HepG2 (cell line): ENCODE measurements around the gene CDH11. TPM values are rescaled to one million over a fixed set of nuclear protein-coding genes. Genes with fewer than 3 reads are reported as not detected.

Experiments
- ATAC-seq: fragments of 200-7000 bp; cut with Tn5 transposase; 3 replicates; pipeline ENCODE4 v1.9.1; 2020; ENCODE audit warnings: mild to moderate bottlenecking, moderate library complexity
- BruUV-seq: library from RNA; stranded (reverse); fragments of 400-500 nt; replicated peaks from 2 replicates; lab custom pipeline; 2021; lab: Mats Ljungman, UMichigan
- CTCF ChIA-PET: fragments of 300-600 bp; formaldehyde crosslinking; extraction: SDS; loops from one replicate; lab custom pipeline; 2021; ENCODE audit warnings: low total read pairs, inconsistent platforms, low intra/inter-chr PET ratio; lab: Yijun Ruan, JAX
- POLR2A ChIA-PET: fragments of 350-600 bp; sonication (Branson Sonifier 250); formaldehyde crosslinking; loops from one replicate; lab custom pipeline; 2020; ENCODE audit warnings: antibody characterized with exemption, inconsistent platforms; lab: Yijun Ruan, JAX
- DNase-seq: peaks from one replicate; pipeline ENCODE4 v3.0.0-alpha.2; 2015; ENCODE audit warnings: low spot score
- FAIRE-seq: peaks from 3 replicates; lab custom pipeline; 2011; peaks lifted over from hg19 to GRCh38; lab: Jason Lieb, UNC
- H2AFZ ChIP-seq: one replicate; pipeline ENCODE4 v1.6.1; 2011; ENCODE audit warnings: low read length, inconsistent platforms
- H3K27ac ChIP-seq: fragments of 300-600 bp; 3 replicates; pipeline ENCODE4 v1.8.0; 2011; ENCODE audit warnings: mixed run types, mild to moderate bottlenecking, mixed read lengths, low read length, inconsistent platforms; ENCODE audit not compliant: insufficient read depth; ENCODE audit errors: extremely low read length
- H3K27me3 ChIP-seq, 2 experiments: fragments of 200-600 bp in 1 of 2; 2 replicates in 1 of 2; 3 replicates in 1 of 2; pipeline versions ENCODE4 v1.6.0 to v1.8.0; 2011; ENCODE audit warnings: low read length in 2 of 2, mild to moderate bottlenecking in 2 of 2, moderate library complexity in 2 of 2, inconsistent platforms in 1 of 2; ENCODE audit not compliant: insufficient read depth in 2 of 2, control insufficient read depth in 1 of 2
- H3K36me3 ChIP-seq, 2 experiments: fragments of 200-600 bp in 1 of 2; replicated peaks in 1 of 2; 2 replicates in 1 of 2; 3 replicates in 1 of 2; pipeline versions ENCODE4 v1.5.1 to v1.8.0; 2011; ENCODE audit warnings: low read length in 2 of 2, inconsistent platforms in 1 of 2; ENCODE audit not compliant: insufficient read depth in 2 of 2, control insufficient read depth in 1 of 2
- H3K4me1 ChIP-seq: 2 replicates; pipeline ENCODE4 v1.5.1; 2012; ENCODE audit warnings: low read length, inconsistent platforms; ENCODE audit not compliant: insufficient read depth
- H3K4me2 ChIP-seq: 2 replicates; pipeline ENCODE4 v1.6.0; 2011; ENCODE audit warnings: low read depth, low read length, inconsistent platforms
- H3K4me3 ChIP-seq, 3 experiments: fragments of 200-600 bp in 1 of 3; sonication (generic), shearing (Covaris generic) in 1 of 3; replicated peaks in 1 of 3; 2 replicates each; pipeline ENCODE4 v1.5.1; 2011 to 2016; ENCODE audit warnings: low read length in 3 of 3, inconsistent platforms in 2 of 3, low read depth in 2 of 3, mild to moderate bottlenecking in 2 of 3, control low read depth in 1 of 3, mixed read lengths in 1 of 3; ENCODE audit not compliant: insufficient read depth in 1 of 3
- H3K79me2 ChIP-seq: one replicate; pipeline ENCODE4 v1.6.1; 2011; ENCODE audit warnings: low read length, inconsistent platforms; ENCODE audit not compliant: insufficient read depth
- H3K9ac ChIP-seq: 2 replicates; pipeline ENCODE4 v1.6.0; 2011; ENCODE audit warnings: mild to moderate bottlenecking, low read depth, low read length, inconsistent platforms; ENCODE audit not compliant: insufficient read depth
- H3K9me3 ChIP-seq: 2 replicates; pipeline ENCODE4 v1.5.1; 2012; ENCODE audit warnings: mild to moderate bottlenecking, low read length
- H4K20me1 ChIP-seq: 2 replicates; pipeline ENCODE4 v1.6.0; 2011; ENCODE audit warnings: inconsistent platforms, mild to moderate bottlenecking, low read length, moderate library complexity; ENCODE audit not compliant: insufficient read depth
- CEBPB ChIP-seq: IDR thresholded peaks from 2 replicates; pipeline ENCODE4 v1.6.1; 2011; ENCODE audit warnings: low read depth, low read length, improper control_type of control experiment, borderline replicate concordance
- CREB1 ChIP-seq, 2 experiments: fragments of 450-650 bp in 1 of 2; IDR thresholded peaks; 2 replicates each; pipeline ENCODE4 v1.6.1; 2016 to 2017; ENCODE audit warnings: control low read depth in 1 of 2, mild to moderate bottlenecking in 1 of 2, missing compliant biosample characterization in 1 of 2, missing genetic modification characterization in 1 of 2
- WGBS: methylation state at CpG from one replicate; pipeline ENCODE4 v1.1.6; 2017; ENCODE audit warnings: low lambda C conversion rate; 5-methylcytosine and 5-hydroxymethylcytosine counted together
- in situ Hi-C: cut with HindIII; loops from 2 replicates; pipeline ENCODE4 v1.10.0; 2017; ENCODE audit warnings: low pct_unique_long_range_greater_than_20kb; ENCODE audit not compliant: extremely low pct_ligation_motif_present
- intact Hi-C: fragments of 100-400 bp; cut with micrococcal nuclease; formaldehyde crosslinking; loops from one replicate; pipeline ENCODE4 v1.10.0; 2022; ENCODE audit not compliant: unreplicated experiment
- polyA plus RNA-seq, 8 experiments: library from polyadenylated mRNA; depleted of rRNA in 3 of 8; stranded (reverse) in 7 of 8; unstranded in 1 of 8; fragments of >200 nt; fragmentation: Illumina TruSeq in 4 of 8; extraction: Trizol in 4 of 8; gene quantifications; 2 replicates each; pipeline versions ENCODE4 v1.2.1 to v1.2.3, GENCODE V29; 2011 to 2016; ENCODE audit warnings: low read depth in 4 of 8, missing spikeins in 1 of 8, mixed read lengths in 1 of 8; ENCODE audit not compliant: insufficient read depth in 1 of 8
- total RNA-seq, 5 experiments: library from RNA; depleted of rRNA; stranded (reverse); fragments of >200 nt; fragmentation: Illumina TruSeq; extraction: Trizol; gene quantifications; 2 replicates each; pipeline ENCODE4 v1.2.3, GENCODE V29; 2016; ENCODE audit warnings: low read depth in 1 of 5
- TF ChIP-seq, protein P1 (sequence below): IDR thresholded peaks from 2 replicates; pipeline ENCODE4 v1.6.1; 2012; ENCODE audit warnings: low read length, improper control_type of control experiment
- TF ChIP-seq, protein P2 (sequence below): conservative IDR thresholded peaks from 2 replicates; pipeline ENCODE4 v1.6.1; 2018; ENCODE audit warnings: missing genetic modification reagents

Gene CDH11
- total and polyA plus RNA-seq, 2 of the 13 experiments (the other 11 are each of a cell fraction or from before 2014, with no cell fraction given): not detected

DNA sequence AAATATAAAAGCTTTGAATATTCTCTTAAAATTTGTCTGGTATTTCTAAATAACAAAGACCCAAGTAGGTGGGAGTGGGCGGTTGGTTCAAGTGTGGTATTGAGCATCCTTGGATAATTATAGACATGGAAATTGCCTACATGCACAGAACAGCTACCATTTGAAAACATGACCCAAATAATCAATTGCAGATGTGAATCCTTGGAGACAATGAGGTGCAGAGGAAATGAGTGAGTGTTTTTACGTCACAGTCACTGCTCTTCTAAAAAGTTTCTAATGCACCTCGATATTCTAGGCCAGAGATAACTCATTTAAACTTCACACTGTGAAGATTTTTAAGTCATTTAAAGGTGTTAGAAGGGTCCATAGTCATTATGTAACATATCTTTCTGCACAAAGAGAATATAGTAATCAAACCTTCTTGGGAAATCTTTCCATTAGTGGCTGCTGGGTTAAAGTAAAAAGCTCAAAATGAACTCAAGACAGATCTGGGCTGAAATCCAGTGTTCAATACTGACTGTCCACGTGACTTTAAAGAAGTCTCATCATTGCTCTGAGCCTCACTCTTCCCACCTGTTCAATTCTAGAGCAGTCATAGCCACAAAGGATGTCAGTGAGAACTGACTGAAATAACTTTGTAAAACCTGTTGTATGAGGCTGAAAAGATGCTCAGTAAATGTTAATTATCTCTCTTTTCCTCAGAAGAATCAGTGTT, 144.5 kb downstream of the CDH11 start:
- H3K4me1 ChIP-seq: no peaks in the 10 kb centered on the region
- no peaks in the 10 kb centered on the region for H3K79me2 ChIP-seq
- ATAC-seq (no peak), FAIRE-seq (no peak), DNase-seq (no peak)
- in situ Hi-C loops (no loop called here), intact Hi-C loops (no loop called here)
- no peaks in the 10 kb centered on the region for H3K36me3 ChIP-seq
- H3K27me3 ChIP-seq: no peaks in the 10 kb centered on the region
- CTCF ChIA-PET: no interaction called here
- 2% methylated on average over 4 of the region's 4 CpGs for WGBS
- no TSS peak for BruUV-seq
- H4K20me1 ChIP-seq: no peaks in the 10 kb centered on the region
- H3K4me2 ChIP-seq: no peak overlapping the region
- H3K9ac ChIP-seq: no peak overlapping the region
- H3K9me3 ChIP-seq: peaks cover 12% of the 10 kb centered on the region; the same call in 1 of the 2 replicates
- H2AFZ ChIP-seq: no peak overlapping the region
- no peak overlapping the region for H3K4me3 ChIP-seq
- POLR2A ChIA-PET: no interaction called here
- TF ChIP-seq, protein P1, sequence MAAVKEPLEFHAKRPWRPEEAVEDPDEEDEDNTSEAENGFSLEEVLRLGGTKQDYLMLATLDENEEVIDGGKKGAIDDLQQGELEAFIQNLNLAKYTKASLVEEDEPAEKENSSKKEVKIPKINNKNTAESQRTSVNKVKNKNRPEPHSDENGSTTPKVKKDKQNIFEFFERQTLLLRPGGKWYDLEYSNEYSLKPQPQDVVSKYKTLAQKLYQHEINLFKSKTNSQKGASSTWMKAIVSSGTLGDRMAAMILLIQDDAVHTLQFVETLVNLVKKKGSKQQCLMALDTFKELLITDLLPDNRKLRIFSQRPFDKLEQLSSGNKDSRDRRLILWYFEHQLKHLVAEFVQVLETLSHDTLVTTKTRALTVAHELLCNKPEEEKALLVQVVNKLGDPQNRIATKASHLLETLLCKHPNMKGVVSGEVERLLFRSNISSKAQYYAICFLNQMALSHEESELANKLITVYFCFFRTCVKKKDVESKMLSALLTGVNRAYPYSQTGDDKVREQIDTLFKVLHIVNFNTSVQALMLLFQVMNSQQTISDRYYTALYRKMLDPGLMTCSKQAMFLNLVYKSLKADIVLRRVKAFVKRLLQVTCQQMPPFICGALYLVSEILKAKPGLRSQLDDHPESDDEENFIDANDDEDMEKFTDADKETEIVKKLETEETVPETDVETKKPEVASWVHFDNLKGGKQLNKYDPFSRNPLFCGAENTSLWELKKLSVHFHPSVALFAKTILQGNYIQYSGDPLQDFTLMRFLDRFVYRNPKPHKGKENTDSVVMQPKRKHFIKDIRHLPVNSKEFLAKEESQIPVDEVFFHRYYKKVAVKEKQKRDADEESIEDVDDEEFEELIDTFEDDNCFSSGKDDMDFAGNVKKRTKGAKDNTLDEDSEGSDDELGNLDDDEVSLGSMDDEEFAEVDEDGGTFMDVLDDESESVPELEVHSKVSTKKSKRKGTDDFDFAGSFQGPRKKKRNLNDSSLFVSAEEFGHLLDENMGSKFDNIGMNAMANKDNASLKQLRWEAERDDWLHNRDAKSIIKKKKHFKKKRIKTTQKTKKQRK: no peak
- TF ChIP-seq CREB1 (IDR thresholded peaks at IDR 0.05) (peak; percentile 34; the same call in 1 of the 2 replicates), CREB1 (CRISPR knock-in tag; IDR thresholded peaks at IDR 0.05) (no peak)
- TF ChIP-seq, all 625 proteins: peak for 1
- H3K27ac ChIP-seq: no peak overlapping the region

DNA sequence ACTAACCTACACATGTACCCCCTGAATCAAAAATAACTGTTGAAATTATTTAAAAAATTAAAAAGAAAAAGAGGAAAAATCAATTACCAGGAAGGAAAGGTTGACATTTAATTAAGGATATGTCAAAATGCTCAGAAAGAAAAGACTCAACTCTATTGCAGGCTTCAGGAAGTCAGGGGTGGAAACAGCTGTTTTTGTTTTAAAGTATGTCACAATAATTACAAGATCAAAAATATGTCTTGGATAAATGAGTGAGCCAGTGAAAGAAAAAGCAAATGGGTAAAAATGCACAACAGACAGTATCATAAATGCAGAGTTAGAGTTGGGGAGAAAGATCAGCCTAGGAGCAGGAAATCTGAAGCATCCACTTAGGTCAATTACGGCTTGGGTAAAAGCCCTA, 146.0 kb downstream of the CDH11 start:
- TF ChIP-seq, protein P2, sequence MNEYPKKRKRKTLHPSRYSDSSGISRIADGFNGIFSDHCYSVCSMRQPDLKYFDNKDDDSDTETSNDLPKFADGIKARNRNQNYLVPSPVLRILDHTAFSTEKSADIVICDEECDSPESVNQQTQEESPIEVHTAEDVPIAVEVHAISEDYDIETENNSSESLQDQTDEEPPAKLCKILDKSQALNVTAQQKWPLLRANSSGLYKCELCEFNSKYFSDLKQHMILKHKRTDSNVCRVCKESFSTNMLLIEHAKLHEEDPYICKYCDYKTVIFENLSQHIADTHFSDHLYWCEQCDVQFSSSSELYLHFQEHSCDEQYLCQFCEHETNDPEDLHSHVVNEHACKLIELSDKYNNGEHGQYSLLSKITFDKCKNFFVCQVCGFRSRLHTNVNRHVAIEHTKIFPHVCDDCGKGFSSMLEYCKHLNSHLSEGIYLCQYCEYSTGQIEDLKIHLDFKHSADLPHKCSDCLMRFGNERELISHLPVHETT (CRISPR knock-in tag): no peak
- 0 out of 2 replicates have a peak, but pooled peaks have one; percentile 3 for TF ChIP-seq CEBPB
- 6% methylated on average over 1 of the region's 1 CpG for WGBS
- intact Hi-C loops: no loop called here
- ATAC-seq (no peak), FAIRE-seq (no peak), DNase-seq (no peak)
- Histone ChIP-seq H3K4me3 (no peak overlapping the region), H2AFZ (no peak overlapping the region), H3K79me2 (no peaks in the 10 kb centered on the region), H3K27me3 (no peaks in the 10 kb centered on the region), H3K9ac (no peak overlapping the region), H4K20me1 (no peaks in the 10 kb centered on the region), H3K4me1 (no peaks in the 10 kb centered on the region), H3K36me3 (no peaks in the 10 kb centered on the region), H3K9me3 (peaks cover 12% of the 10 kb centered on the region; the same call in 1 of the 2 replicates), H3K27ac (no peak overlapping the region), H3K4me2 (no peak overlapping the region)
- in situ Hi-C loops: no loop called here
- no TSS peak for BruUV-seq
- ChIA-PET POLR2A (no interaction called here), CTCF (no interaction called here)
